Natural killer cell (primary cell): ENCODE data around the gene RPEL1. TPM values are rescaled to one million over a fixed set of nuclear protein-coding genes. Genes with fewer than 3 reads are reported as not detected.
"Not testable (repeated sequence)": the region's sequence is repeated elsewhere in the genome, so short reads cannot be mapped to it uniquely, and the experiment has no call there.

Experiments used
- ATAC-seq, 3 donors: fragments of 150-1000 bp in 2 of 3; fragments of 200-7000 bp in 1 of 3; cut with Tn5 transposase; 1 replicate in 1 of 3; 2 replicates in 2 of 3; pipeline ENCODE4 v1.10.0; 2021; ENCODE audit warnings: mild to moderate bottlenecking in 2 of 3, moderate library complexity in 2 of 3
- DNase-seq, 2 donors: peaks; one replicate each; pipeline versions ENCODE4 v3.0.0 to v3.0.0-alpha.2; 2013 to 2021; ENCODE audit warnings: mixed read lengths in 1 of 2
- H3K27ac ChIP-seq: one replicate; pipeline ENCODE4 v1.5.1; 2013; ENCODE audit warnings: mild to moderate bottlenecking, low read length
- H3K27me3 ChIP-seq: one replicate; pipeline ENCODE4 v1.6.1; 2013; ENCODE audit warnings: low read length; ENCODE audit not compliant: control insufficient read depth, insufficient read depth
- H3K36me3 ChIP-seq: one replicate; pipeline ENCODE4 v1.6.1; 2013; ENCODE audit warnings: low read length; ENCODE audit not compliant: control insufficient read depth, insufficient read depth
- H3K4me1 ChIP-seq: one replicate; pipeline ENCODE4 v1.6.1; 2013; ENCODE audit warnings: low read length; ENCODE audit not compliant: control insufficient read depth, insufficient read depth
- H3K4me3 ChIP-seq: one replicate; pipeline ENCODE4 v1.5.1; 2013; ENCODE audit warnings: low read length
- H3K9me3 ChIP-seq: one replicate; pipeline ENCODE4 v1.6.1; 2013; ENCODE audit warnings: low read length; ENCODE audit not compliant: control insufficient read depth, insufficient read depth
- H3K27ac Mint-ChIP-seq, 2 donors: one replicate each; pipeline ENCODE4 v1.8.0; 2022; ENCODE audit warnings: mild to moderate bottlenecking in 2 of 2, mixed read lengths in 2 of 2, moderate library complexity in 1 of 2
- H3K27me3 Mint-ChIP-seq, 2 donors: one replicate each; pipeline ENCODE4 v1.8.0; 2022; ENCODE audit warnings: low read depth in 2 of 2, mixed read lengths in 2 of 2
- H3K36me3 Mint-ChIP-seq: one replicate; pipeline ENCODE4 v1.8.0; 2022; ENCODE audit warnings: mixed read lengths
- H3K4me1 Mint-ChIP-seq, 2 donors: one replicate each; pipeline ENCODE4 v1.8.0; 2022; ENCODE audit warnings: mixed read lengths in 2 of 2
- H3K4me3 Mint-ChIP-seq: one replicate; pipeline ENCODE4 v1.8.0; 2022; ENCODE audit warnings: mild to moderate bottlenecking, moderate library complexity, mixed read lengths
- H3K9me3 Mint-ChIP-seq, 2 donors: one replicate each; pipeline ENCODE4 v1.8.0; 2022; ENCODE audit warnings: mixed read lengths in 2 of 2
- WGBS: methylation state at CpG from one replicate; pipeline ENCODE4 v1.1.7; 2013; ENCODE audit warnings: missing lambda C conversion rate; ENCODE audit not compliant: insufficient coverage; 5-methylcytosine and 5-hydroxymethylcytosine counted together
- intact Hi-C: fragments of 100-400 bp; cut with micrococcal nuclease; formaldehyde crosslinking; loops from one replicate; pipeline ENCODE4 v1.14.2; 2022
- total RNA-seq, 4 donors: library from RNA; stranded (reverse); fragments of 120-200 nt in 1 of 4; gene quantifications; one replicate each; pipeline versions ENCODE4 v1.2.3 to v1.2.4, GENCODE V29; 2013 to 2022
- TF ChIP-seq, protein P1 (sequence below): fragments of 200-600 bp; IDR thresholded peaks from one replicate; pipeline ENCODE4 v1.8.0; 2022; ENCODE audit warnings: antibody characterized with exemption

Gene RPEL1
- total RNA-seq, 3 donors from 2014 or later (not counting 1 experiment from before 2014, with no cell fraction given): not detected

DNA sequence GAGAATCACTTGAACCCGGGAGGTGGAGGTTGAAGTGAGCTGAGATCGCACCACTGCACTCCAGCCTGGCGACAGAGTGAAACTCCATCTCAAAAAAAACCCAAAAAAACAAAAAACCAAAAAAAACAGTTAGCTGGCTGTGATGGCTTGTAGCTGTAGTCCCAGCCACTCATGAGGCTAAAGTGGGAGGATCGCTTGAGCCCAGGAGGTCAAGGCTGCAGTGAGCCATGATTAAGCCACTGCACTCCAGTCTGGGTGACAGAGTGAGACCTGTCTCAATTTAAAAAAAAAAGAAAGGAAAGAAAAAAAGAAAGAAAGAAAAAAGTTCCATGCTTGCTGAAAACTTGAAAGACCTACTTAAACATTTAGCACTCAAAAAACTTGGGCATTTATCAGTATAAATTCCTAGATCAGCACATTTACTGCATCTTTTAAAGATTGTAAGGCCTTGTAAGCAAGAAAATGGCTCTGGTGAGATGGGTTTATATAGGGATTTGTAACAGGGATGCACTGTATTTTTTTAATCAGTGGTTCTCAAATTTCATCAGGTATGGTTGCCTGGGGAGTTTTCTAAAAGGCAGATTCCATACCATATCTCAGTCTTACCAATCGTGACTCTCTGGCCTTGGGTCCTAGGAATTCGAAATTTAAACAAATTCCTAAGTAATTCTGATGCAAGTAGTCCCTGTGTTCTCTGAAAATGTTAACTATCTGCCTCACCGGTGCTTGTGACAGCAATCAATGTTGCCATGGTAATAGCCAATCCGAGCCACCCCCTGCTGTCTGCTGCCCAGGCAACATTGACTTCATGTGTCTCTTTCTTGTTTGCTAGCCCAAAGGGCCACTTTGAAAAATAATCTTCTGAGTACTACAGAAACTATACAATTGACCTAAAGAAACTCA lies 41.1 kb upstream of the RPEL1 start:
- Histone ChIP-seq H3K9me3 (peaks cover 7% of the 10 kb centered on the region), H3K27me3 (no peaks in the 10 kb centered on the region), H3K4me3 (no peak overlapping the region), H3K4me1 (no peaks in the 10 kb centered on the region), H3K27ac (no peak overlapping the region), H3K36me3 (no peaks in the 10 kb centered on the region)
- Mint-ChIP-seq H3K36me3 (no peaks in the 10 kb centered on the region), H3K9me3 (no peaks in the 10 kb centered on the region), H3K27ac (no peak overlapping the region), H3K4me1 (no peaks in the 10 kb centered on the region), H3K27me3 (peaks cover 12 to 13% of the 10 kb centered on the region in 2 donors), H3K4me3 (no peak overlapping the region)
- intact Hi-C loops: no loop called here
- ATAC-seq: no peak
- WGBS: 85% methylated on average over 5 of the region's 8 CpGs
- no peak for DNase-seq
- TF ChIP-seq, protein P1, sequence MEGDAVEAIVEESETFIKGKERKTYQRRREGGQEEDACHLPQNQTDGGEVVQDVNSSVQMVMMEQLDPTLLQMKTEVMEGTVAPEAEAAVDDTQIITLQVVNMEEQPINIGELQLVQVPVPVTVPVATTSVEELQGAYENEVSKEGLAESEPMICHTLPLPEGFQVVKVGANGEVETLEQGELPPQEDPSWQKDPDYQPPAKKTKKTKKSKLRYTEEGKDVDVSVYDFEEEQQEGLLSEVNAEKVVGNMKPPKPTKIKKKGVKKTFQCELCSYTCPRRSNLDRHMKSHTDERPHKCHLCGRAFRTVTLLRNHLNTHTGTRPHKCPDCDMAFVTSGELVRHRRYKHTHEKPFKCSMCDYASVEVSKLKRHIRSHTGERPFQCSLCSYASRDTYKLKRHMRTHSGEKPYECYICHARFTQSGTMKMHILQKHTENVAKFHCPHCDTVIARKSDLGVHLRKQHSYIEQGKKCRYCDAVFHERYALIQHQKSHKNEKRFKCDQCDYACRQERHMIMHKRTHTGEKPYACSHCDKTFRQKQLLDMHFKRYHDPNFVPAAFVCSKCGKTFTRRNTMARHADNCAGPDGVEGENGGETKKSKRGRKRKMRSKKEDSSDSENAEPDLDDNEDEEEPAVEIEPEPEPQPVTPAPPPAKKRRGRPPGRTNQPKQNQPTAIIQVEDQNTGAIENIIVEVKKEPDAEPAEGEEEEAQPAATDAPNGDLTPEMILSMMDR: no peak

DNA sequence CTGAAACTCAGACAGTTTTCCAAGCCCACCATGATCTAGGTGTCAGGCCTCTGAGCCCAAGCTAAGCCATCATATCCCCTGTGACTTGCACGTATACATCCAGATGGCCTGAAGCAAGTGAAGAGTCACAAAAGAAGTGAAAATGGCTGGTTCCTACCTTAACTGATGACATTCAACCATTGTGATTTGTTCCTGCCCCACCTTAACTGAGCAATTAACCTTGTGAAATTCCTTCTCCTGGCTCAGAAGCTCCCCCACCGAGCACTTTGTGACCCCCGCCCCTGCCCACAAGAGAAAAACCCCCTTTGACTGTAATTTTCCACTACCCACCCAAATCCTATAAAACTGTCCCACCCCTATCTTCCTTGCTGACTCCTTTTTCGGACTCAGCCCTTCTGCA lies 40.3 kb upstream of the RPEL1 start:
- whole genome bisulfite sequencing: 87% methylated on average over 4 of the region's 4 CpGs
- DNase-seq, H3K36me3 ChIP-seq, H3K27ac Mint-ChIP-seq, H3K9me3 Mint-ChIP-seq, ATAC-seq, H3K36me3 Mint-ChIP-seq, H3K27ac ChIP-seq, H3K4me3 Mint-ChIP-seq, H3K4me1 Mint-ChIP-seq, intact Hi-C loops, H3K27me3 ChIP-seq, H3K4me1 ChIP-seq, H3K4me3 ChIP-seq: not testable (repeated sequence)
- H3K27me3 Mint-ChIP-seq: peaks cover 12 to 13% of the 10 kb centered on the region in 2 donors
- peaks cover 15% of the 10 kb centered on the region for H3K9me3 ChIP-seq

DNA sequence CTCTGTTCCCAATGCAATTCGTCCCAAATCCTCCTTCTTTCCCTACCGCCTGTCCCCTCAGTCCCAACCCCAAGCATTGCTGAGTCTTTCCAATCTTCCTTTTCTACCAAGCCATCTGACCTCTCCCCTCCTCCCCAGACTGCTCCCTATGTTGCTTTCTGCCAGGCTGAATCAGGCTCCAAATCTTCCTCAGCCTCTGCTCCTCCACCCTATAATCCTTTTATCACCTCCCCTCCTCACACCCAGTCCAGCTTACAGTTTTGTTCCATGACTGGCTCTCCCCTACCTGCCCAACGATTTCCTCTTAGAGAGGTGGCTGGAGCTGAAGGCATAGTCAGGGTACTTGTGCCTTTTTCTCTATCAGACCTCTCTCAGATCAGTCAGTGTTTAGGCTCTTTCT lies 39.0 kb upstream of the RPEL1 start:
- not testable (repeated sequence) for H3K9me3 Mint-ChIP-seq, H3K4me3 ChIP-seq
- peaks cover 12 to 13% of the 10 kb centered on the region in 2 donors for H3K27me3 Mint-ChIP-seq

DNA sequence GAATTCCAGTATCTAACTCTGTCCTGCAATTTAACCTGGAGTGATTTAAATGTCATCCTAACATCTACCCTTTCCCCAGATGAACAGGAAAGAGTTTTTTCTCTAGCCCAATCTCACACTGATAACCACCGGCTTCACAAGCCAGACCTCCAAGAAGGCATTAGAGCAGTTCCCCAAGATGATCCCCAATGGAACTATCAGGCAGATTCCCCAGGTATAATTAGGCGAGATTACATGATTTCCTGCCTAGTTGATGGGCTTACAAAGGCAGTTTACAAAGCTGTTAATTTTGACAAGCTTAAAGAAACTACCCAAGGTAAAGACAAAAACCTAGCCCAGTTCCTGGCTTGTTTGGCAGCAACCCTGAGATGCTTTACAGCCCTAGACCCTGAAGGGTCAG lies 38.5 kb upstream of the RPEL1 start:
- no peaks in the 10 kb centered on the region for H3K36me3 ChIP-seq
- H3K27ac Mint-ChIP-seq: no peak overlapping the region
- H3K27me3 ChIP-seq: no peaks in the 10 kb centered on the region
- H3K4me1 ChIP-seq: no peaks in the 10 kb centered on the region
- intact Hi-C loops: no loop called here
- no peak for ATAC-seq
- H3K27ac ChIP-seq: no peak overlapping the region
- TF ChIP-seq, protein P1: no peak
- H3K27me3 Mint-ChIP-seq: peaks cover 12 to 13% of the 10 kb centered on the region in 2 donors
- no peak for DNase-seq
- H3K9me3 Mint-ChIP-seq: peaks cover 0 to 2% of the 10 kb centered on the region in 2 donors
- 60% methylated on average over 2 of the region's 2 CpGs for WGBS
- H3K4me3 Mint-ChIP-seq: no peak overlapping the region
- H3K36me3 Mint-ChIP-seq: no peaks in the 10 kb centered on the region
- H3K9me3 ChIP-seq: peaks cover 17% of the 10 kb centered on the region
- no peaks in the 10 kb centered on the region for H3K4me1 Mint-ChIP-seq
- no peak overlapping the region for H3K4me3 ChIP-seq

More for the DNA sequence above, 39.0 kb upstream of the RPEL1 start:
- H3K27ac Mint-ChIP-seq, H3K27ac ChIP-seq, H3K4me1 ChIP-seq, intact Hi-C loops, ATAC-seq, H3K27me3 ChIP-seq, DNase-seq, H3K4me1 Mint-ChIP-seq, H3K36me3 ChIP-seq, H3K4me3 Mint-ChIP-seq, H3K36me3 Mint-ChIP-seq: not testable (repeated sequence)
- WGBS: 82% methylated on average over 3 of the region's 3 CpGs
- H3K9me3 ChIP-seq: peaks cover 17% of the 10 kb centered on the region

DNA sequence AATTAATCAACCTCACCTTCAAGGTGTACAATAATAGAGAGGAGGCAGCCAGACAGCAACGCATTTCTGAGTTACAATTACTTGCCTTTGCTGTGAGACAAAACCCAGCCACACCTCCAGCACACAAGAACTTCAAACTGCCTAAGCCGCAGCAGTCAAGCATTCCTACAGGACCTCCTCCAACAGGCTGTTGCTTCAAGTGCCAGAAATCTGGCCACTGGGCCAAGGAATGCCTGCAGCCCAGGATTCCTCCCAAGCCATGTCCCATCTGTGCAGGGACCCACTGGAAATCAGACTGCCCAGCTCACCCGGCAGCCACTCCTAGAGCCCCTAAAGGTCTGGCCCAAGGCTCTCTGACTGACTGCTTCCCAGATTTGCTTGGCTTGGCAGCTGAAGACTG lies 38.0 kb upstream of the RPEL1 start:
- H3K4me1 ChIP-seq, H3K36me3 Mint-ChIP-seq, H3K4me3 Mint-ChIP-seq, H3K9me3 Mint-ChIP-seq, H3K36me3 ChIP-seq, DNase-seq, H3K27ac ChIP-seq, H3K4me3 ChIP-seq, H3K27ac Mint-ChIP-seq, intact Hi-C loops, H3K4me1 Mint-ChIP-seq, H3K27me3 ChIP-seq, ATAC-seq: not testable (repeated sequence)
- H3K9me3 ChIP-seq: peaks cover 17% of the 10 kb centered on the region
- H3K27me3 Mint-ChIP-seq: peaks cover 12 to 13% of the 10 kb centered on the region in 2 donors
- WGBS: 93% methylated on average over 3 of the region's 3 CpGs

DNA sequence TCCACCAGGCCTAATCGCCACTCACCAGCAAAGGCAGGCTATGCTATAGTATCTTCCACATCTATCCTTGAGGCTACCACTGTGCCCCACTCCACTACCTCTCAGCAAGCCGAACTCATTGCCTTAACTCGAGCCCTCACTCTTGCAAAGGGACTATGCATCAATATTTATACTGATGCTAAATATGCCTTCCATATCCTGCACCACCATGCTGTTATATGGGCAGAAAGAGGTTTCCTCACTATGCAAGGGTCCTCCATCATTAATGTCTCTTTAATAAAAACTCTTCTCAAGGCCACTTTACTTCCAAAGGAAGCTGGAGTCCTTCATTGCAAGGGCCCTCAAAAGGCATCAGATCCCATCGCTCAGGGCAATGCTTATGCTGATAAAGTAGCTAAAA lies 35.4 kb upstream of the RPEL1 start:
- H3K4me1 ChIP-seq, H3K4me1 Mint-ChIP-seq, H3K4me3 ChIP-seq, ATAC-seq, H3K36me3 Mint-ChIP-seq, H3K27ac Mint-ChIP-seq, intact Hi-C loops, H3K27me3 ChIP-seq, H3K27ac ChIP-seq, H3K9me3 Mint-ChIP-seq, H3K4me3 Mint-ChIP-seq, DNase-seq, H3K36me3 ChIP-seq: not testable (repeated sequence)
- peaks cover 12 to 13% of the 10 kb centered on the region in 2 donors for H3K27me3 Mint-ChIP-seq
- 92% methylated on average over 4 of the region's 4 CpGs for WGBS
- peaks cover 17% of the 10 kb centered on the region for H3K9me3 ChIP-seq
